GM18951 (cell line): ENCODE measurements around the gene WDFY3.

ENCODE experiments used
- POLR2A ChIP-seq: IDR thresholded peaks from 4 replicates; pipeline ENCODE4 v1.6.1; 2011; ENCODE audit warnings: mild to moderate bottlenecking; ENCODE audit not compliant: insufficient read length, insufficient read depth; ENCODE audit errors: extremely low read depth
- in situ Hi-C: fragments of 300-500 bp; cut with MboI; formaldehyde crosslinking; loops from one replicate; pipeline ENCODE4 v1.12.0; 2022; ENCODE audit warnings: low sequenced_read_pairs, mixed read lengths, inconsistent platforms; ENCODE audit not compliant: unreplicated experiment

Gene WDFY3

DNA sequence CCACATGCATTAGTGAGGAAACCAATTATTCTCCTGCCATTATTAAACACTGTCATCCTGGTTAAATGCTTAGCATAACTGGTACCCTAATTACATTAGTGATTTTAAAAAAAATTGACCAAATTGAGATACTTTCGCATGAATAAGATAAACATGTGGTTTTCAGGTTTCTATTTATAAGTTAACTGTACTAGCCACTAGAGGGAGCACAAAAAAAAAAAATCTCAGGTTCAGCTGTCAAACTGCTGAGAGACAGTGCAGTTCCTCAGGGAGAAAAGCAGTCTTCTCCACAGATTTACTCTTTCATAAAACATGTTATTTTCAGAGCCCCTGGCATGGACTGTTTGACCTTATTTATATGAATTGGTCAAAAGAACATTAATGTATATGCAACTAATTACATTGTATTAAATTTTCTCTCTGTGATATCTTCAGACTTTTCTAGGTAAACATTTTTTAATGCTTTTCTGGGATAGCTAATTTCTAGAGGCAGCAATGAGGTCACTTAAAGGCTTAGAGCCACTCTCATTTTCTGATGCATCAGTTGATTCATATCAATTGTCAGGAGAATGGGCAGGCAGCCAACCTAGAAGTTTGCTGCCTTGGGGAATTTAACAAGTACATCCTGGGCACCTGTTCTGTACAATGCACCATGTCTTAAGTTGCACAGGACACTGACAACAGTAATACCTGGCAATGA, 216.1 kb downstream of the WDFY3 start:
- in situ Hi-C loops = no loop called here
- TF ChIP-seq POLR2A = no peak

DNA sequence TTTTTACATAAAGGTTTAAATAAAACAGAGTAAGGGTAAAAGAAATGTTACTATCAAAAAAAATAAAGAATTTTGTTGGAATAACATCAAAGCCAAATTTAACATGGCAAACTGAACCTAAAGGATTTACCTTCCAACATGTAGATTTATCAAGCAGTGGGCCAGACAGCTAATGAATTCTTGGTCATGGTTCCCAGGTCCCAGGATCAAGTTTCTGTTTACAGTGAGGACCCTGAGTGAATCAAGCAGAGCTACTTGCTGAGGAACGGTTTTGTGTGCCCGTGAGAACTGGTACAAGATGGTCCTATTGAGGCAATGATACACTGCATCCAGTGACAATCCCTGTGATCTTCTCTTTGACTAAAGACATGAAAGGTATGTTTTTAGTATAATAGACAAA, 226.4 kb downstream of the WDFY3 start:
- no peak for TF ChIP-seq POLR2A
- in situ Hi-C loops = no loop called here

DNA sequence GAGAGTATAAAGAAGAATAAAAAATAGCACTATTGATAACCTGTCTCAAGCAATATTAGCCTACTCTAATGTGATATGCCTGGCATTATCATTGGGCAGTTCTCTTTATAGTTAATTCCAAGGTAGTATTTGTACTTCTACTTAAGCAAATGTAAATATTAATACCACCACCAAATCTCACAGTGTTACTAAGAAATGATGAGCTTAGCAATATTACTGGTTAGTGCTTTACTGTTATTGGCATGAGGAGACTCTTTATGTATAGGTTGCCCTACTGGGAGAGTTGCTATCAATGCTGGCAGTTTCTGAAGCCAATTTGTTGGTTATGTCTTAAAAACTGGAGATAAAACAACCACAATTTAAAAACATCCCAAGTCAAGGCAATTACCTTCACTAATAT, 227.9 kb downstream of the WDFY3 start:
- no peak for TF ChIP-seq POLR2A
- in situ Hi-C loops = no loop called here

DNA sequence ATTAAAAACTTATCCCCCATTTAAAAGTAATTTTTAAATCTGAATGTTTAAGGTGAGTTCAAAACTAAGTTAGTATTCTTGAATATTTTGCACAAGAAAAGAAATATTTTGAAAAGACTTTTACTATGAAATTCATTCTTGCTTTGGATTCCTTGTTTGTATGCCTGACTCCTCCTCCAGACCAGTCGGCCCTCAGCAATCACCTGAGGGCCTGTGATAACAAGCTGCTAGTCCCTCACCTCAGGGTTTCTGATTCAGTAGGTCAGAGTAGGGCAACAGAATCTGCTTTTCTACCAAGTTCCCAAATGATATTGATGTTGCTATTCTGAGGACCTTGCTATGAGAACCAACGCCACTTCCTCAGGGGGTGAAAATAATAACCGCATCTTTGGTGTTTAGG, 228.8 kb downstream of the WDFY3 start:
- in situ Hi-C loops = no loop called here
- no peak for TF ChIP-seq POLR2A

DNA sequence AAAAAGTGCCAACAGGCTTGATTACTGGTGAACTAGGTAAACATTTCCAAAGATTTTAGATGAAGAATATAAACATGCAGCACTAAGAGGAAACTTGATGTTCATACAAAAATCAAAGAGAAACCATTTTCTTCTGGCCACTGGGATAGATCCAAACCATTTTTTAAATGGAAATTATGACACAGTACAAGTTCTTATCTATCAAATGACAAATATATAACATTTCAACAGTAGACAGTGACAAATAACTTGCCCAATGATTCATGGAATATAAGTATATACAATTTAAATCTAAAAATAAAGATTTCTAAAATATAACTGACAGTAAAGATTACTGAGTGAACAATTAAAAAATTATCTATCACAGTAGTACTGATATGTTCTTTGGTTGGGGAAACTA, 232.5 kb downstream of the WDFY3 start:
- TF ChIP-seq POLR2A = no peak
- in situ Hi-C loops = no loop called here

DNA sequence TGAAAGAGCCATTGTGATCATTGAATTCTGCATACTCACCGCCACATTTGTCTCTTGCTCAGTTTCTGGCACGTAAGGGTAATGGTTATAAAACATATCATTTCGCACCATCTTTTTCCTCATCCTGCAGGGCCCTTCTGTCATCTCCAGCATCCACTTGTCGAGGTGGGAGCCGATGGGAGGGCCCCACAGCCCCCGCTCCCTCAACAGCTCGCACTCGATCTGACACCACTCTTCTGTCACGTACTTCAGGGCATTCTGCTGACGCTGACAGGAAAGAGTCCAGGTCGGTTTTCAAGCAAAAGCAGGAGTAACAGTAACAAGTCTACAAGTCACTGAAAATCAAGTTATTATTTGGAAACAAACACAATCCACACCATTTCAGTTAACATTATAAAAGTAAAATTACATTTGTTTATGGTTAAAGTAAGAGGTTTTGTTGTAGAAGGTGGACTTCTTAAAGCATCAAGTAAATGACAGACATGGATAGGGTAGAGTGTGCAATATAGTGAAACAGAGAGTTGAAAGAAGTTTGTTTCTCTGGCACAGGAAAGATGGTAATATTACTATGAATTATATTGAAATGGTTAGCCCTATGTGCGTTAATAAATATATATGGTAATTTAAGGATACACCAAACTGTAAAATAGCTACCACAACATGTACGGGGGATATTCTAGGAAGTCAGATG, 233.0 kb downstream of the WDFY3 start:
- in situ Hi-C loops = no loop called here
- no peak for TF ChIP-seq POLR2A

DNA sequence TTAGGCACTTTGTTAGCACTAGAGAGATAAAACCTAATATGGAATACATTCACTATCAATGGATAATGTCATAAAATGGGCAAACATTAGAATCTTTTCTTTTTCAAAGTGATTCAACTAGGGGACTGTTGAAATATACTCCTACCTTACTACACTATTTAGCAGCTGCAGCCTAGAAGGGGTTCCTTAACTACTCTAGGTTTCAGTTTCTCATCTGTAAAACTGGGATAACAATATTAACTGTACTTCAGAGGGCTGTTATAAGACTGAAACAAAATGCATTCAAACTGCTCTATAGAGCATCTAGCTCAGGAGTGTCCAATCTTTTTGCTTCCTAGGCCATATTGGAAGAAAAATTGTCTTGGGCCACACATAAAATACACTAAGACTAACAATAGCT, 236.1 kb downstream of the WDFY3 start:
- in situ Hi-C loops = no loop called here
- TF ChIP-seq POLR2A = no peak

DNA sequence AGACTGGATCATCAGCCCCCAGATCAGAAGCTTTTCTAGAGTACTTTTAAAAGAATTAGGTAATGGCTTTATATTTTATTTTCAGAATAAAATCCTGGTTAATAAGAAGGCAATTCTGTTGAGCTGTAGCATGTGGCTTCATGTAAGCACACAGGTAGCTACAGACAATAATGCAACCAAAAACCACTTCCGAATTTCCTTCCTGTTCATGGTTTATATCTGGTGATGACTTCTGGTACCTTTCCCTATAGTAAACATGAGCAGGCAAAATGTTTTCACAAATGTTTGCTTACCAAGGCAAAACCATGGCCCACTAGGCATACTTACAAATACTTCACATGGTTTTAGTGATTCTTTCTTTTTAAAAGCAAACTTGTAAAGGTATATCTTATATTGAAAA, 239.0 kb downstream of the WDFY3 start:
- no peak for TF ChIP-seq POLR2A
- in situ Hi-C loops = no loop called here

DNA sequence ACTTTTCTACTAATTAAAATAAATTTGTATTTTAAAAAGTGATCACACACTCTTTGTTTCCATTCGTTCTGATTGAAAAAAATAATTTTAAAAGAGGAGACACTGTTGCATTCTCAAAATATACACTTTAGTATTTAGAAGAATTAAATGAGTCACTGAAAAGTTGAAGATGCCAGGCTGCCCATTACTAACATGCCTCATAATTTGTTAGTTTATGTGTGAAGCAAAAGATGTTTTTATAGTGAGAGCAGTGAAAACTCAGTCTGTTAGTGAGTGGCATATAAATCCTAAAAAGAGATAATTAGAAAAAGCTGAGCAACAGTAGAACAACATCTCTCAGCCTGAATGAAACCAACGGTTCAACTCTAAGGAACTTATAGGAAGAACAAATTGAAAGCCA, 240.1 kb downstream of the WDFY3 start:
- in situ Hi-C loops = no loop called here
- no peak for TF ChIP-seq POLR2A

DNA sequence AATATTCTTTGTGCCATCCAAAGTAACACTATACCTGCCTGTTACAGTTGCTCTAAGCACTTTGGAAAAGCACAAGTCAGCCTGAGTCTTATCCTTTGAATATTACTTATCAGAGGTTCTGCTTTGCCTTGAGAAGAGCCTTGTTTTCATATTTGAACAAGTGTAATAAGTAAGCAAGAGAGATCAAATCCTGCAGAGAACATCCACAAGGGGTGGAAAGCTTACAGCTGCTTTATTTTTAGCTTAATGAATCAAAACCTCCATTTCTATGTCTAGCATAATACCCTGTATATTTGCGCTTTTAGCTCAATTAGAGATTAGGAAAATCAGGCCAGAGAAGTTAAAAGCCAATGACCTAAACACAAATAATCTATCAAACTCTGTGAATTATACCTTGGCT, 243.8 kb downstream of the WDFY3 start:
- in situ Hi-C loops = no loop called here
- TF ChIP-seq POLR2A = no peak

DNA sequence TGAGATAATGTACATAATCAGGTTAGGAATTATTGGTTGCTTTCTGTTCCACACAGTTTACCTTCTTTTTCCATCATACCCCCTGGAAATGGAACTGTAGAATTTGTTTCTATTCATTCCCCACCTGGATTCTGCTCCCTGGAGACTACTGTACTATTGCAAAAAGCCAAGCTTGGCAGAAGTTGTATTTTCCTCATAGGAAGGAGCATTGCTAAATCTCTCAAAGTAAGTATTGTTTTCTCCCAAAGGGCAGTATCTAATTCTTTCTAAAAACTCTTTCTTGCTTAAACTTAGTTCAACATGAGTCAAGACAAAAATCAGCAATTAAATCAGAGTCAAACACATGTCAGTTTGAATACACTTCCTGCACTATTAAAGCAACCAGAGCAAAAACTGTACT, 247.4 kb downstream of the WDFY3 start:
- no peak for TF ChIP-seq POLR2A

DNA sequence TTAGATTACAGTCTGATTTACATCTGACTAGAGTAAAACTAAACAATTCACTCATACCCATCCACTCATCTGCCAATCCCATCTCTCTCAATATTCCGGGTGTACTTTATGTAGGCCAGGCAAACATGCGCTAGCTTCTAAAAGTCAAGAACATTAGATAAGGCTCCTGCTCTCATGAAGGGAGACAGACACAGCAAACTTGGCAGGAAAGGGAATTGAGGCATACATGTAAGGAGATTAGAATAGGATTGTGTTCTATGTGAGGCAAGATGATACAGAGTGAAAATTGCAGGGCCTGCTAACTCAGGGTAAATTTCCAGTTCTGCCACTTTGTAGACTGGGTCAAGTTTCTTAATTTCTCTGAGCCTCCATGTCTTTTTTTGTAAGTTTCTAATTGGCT, 247.8 kb downstream of the WDFY3 start:
- in situ Hi-C loops = no loop called here
- no peak for TF ChIP-seq POLR2A

More for the DNA sequence above, 247.4 kb downstream of the WDFY3 start:
- in situ Hi-C loops = no loop called here

DNA sequence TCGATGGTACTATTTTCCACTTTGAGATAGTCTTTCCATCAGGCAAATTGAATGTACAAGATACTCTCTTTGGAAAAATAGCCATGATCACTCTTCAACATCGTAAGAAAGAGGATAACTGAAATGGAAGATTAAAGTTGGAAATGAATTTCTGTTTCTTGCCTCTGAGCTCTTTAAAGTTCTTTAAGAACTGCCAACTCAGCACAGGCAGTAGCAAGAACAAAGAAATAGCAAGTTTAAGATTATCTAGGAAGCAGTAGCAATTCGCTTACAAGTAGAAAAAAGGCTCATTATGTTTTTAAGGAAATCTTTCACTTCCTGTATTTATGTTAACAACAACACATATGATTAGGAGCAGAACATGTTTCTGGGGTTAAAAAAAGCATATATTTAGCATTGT, 255.9 kb downstream of the WDFY3 start:
- TF ChIP-seq POLR2A = no peak
- in situ Hi-C loops = no loop called here

DNA sequence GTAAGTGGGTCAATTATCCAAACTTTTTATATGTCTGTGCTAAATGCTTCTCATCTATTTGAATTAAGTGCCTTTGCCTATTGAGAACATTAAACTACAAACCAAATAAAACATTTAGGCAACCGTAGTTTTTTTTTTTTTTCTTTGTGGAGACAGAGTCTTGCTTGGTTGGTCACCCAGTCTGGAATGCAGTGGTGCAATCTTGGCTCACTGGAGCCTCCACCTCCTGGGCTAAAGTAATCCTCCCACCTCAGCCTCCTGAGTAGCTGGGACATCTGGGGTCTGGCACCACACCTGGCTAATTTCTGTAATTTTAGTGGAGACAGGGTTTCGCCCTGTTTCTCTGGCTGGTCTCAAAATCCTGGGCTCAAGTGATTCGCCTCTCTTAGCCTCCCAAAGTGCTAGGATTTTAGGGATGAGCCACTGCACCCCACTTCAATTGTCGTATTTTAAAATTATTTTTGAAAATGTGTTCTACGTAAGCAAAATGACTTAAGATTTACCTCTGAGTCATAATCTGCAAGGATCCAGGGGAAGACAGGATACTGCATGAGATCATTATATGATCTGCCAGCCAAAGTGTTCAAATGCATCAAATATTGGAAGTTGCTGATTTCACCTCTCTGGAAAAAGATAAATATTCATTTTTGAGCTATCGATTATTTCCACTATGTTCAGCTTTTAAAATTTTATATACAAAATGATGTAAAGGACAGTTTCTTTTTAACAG, 257.9 kb downstream of the WDFY3 start:
- in situ Hi-C loops = no loop called here
- TF ChIP-seq POLR2A = no peak

DNA sequence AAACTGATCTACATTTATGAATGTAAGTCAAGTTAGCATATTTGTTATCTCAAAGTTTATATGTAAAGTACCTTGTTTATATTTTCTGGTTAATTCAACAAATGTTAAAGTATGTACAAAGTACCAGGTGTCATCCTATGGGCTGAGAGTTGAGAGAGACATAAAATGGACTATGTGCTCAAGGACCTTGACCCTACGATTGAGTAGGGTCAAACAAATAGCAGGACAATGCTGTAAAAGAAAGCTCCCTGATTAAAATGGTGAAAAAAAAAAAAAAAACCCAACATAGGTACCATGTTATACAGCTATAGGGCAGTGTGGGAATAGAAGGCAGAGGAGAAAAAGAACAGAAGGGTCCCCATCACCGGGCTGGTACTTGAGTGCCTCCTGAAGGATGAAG, 260.2 kb downstream of the WDFY3 start:
- in situ Hi-C loops = no loop called here
- TF ChIP-seq POLR2A = no peak
